PC-3 (cell line): Measurements from ENCODE around the gene ESPNL.

Source experiments
- CTCF ChIP-seq: fragments of 300-600 bp; sonication (generic); conservative IDR thresholded peaks from 2 replicates; pipeline ENCODE4 v1.5.1; 2017; ENCODE audit warnings: antibody characterized with exemption, low read depth, mild to moderate bottlenecking, low read length
- EZH2 ChIP-seq: fragments of 300-600 bp; sonication (generic); IDR thresholded peaks from one replicate; pipeline ENCODE4 v1.6.1; 2017; ENCODE audit warnings: antibody characterized with exemption, mild to moderate bottlenecking, low read length; ENCODE audit not compliant: unreplicated experiment
- EZH2phosphoT487 ChIP-seq: fragments of 300-600 bp; sonication (generic); IDR thresholded peaks from 2 replicates; pipeline ENCODE4 v1.6.1; 2018; ENCODE audit warnings: mild to moderate bottlenecking, antibody characterized with exemption, low read length, borderline replicate concordance

GRCh38 chr2:238061315-238062202 is 38.6 kb upstream of the ESPNL start:
- no peak for TF ChIP-seq CTCF
- no peak for TF ChIP-seq EZH2
- no peak for TF ChIP-seq EZH2phosphoT487
